Measurements from ENCODE around the gene ADAMTSL3.

Gene ADAMTSL3

DNA sequence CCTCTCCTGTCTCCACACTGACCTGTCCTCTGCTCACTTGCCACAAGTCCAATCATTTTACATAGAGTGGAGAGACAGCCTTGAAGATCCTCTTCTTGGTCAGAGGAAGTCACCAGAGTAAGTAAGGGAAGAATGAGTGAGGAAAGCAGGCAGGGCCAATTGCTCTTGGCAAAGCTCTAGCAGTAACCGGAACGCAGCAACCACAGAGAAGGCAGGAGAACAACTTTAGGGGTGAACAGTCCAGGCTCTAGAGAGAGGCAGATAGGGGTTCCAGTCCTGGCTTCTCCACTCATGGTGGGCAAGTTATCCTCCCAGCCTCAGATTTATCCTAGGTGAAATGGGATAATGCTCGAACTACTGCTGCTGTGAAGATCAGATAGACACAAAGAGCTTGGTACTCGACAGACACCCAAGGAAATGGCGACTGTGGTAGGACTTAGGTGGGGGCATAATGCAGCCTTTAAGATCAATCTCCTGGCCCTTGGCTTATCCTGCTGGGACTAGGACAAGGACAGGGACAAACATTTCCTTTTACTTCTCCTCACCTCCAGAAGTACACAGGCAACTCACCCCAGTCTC is 1.2 kb upstream of the ADAMTSL3 start:
- H3K9me2 ChIP-seq (replicated peaks; ENCODE audit: control insufficient read depth, low read length), result no peaks in the 10 kb centered on the region
- H4K20me1 ChIP-seq (ENCODE audit: control insufficient read depth, insufficient read depth, low read depth, low read length), result no peaks in the 10 kb centered on the region
- no peaks in the 10 kb centered on the region for H3K9me3 ChIP-seq (ENCODE audit: control insufficient read depth, insufficient read depth, low read length)
- no peak overlapping the region for H3K4me2 ChIP-seq (ENCODE audit: low read length)
- H3K4me3 ChIP-seq (ENCODE audit: low read length), result no peak overlapping the region
- no peaks in the 10 kb centered on the region for H3K36me3 ChIP-seq (ENCODE audit: control insufficient read depth, low read length)
- H3K27me3 ChIP-seq (ENCODE audit: control insufficient read depth, low read length), result no peaks in the 10 kb centered on the region
- H3K79me2 ChIP-seq (ENCODE audit: control insufficient read depth, low read length), result no peaks in the 10 kb centered on the region
- no peaks in the 10 kb centered on the region for H3K4me1 ChIP-seq (ENCODE audit: control insufficient read depth, low read length)
- H3K27ac ChIP-seq (ENCODE audit: low read depth, low read length), result no peak overlapping the region
- H3F3A ChIP-seq (ENCODE audit: control insufficient read depth, insufficient read depth), result no peaks in the 10 kb centered on the region
- no peak for TF ChIP-seq EZH2phosphoT487 (IDR thresholded peaks at IDR 0.05; ENCODE audit: borderline replicate concordance, low read length)
- TF ChIP-seq, protein P1, sequence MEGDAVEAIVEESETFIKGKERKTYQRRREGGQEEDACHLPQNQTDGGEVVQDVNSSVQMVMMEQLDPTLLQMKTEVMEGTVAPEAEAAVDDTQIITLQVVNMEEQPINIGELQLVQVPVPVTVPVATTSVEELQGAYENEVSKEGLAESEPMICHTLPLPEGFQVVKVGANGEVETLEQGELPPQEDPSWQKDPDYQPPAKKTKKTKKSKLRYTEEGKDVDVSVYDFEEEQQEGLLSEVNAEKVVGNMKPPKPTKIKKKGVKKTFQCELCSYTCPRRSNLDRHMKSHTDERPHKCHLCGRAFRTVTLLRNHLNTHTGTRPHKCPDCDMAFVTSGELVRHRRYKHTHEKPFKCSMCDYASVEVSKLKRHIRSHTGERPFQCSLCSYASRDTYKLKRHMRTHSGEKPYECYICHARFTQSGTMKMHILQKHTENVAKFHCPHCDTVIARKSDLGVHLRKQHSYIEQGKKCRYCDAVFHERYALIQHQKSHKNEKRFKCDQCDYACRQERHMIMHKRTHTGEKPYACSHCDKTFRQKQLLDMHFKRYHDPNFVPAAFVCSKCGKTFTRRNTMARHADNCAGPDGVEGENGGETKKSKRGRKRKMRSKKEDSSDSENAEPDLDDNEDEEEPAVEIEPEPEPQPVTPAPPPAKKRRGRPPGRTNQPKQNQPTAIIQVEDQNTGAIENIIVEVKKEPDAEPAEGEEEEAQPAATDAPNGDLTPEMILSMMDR (IDR thresholded peaks at IDR 0.05; ENCODE audit: low read depth, low read length, poor library complexity, severe bottlenecking), result no peak

DNA sequence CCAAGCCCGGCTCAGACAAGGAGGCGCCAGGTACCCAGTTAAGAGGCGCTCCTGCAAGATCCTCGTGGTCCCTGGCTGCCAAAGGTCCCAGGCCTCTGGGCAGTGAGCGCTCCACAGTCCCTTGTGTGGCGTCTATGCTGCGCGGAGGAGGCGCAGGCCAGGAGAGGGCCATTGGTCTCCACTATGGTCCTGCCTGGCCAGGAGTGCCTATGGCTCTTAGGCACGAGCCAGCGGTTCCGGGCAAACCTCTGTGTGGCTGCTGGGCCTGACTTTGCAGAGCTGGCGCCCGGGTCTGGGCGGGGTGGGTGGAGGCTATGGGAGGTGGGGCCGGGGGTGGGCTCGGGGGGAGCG is 660 bp upstream of the ADAMTSL3 start:
- no peak for TF ChIP-seq EZH2phosphoT487 (IDR thresholded peaks at IDR 0.05; ENCODE audit: borderline replicate concordance, low read length)
- TF ChIP-seq, protein P1 (IDR thresholded peaks at IDR 0.05; ENCODE audit: low read depth, low read length, poor library complexity, severe bottlenecking), result no peak
- no peaks in the 10 kb centered on the region for H3F3A ChIP-seq (ENCODE audit: control insufficient read depth, insufficient read depth)
- no peak overlapping the region for H3K4me3 ChIP-seq (ENCODE audit: low read length)
- H3K27me3 ChIP-seq (ENCODE audit: control insufficient read depth, low read length), result no peaks in the 10 kb centered on the region
- no peaks in the 10 kb centered on the region for H3K36me3 ChIP-seq (ENCODE audit: control insufficient read depth, low read length)
- no peaks in the 10 kb centered on the region for H3K9me2 ChIP-seq (replicated peaks; ENCODE audit: control insufficient read depth, low read length)
- no peaks in the 10 kb centered on the region for H3K79me2 ChIP-seq (ENCODE audit: control insufficient read depth, low read length)
- H3K4me2 ChIP-seq (ENCODE audit: low read length), result no peak overlapping the region
- no peaks in the 10 kb centered on the region for H3K9me3 ChIP-seq (ENCODE audit: control insufficient read depth, insufficient read depth, low read length)
- no peaks in the 10 kb centered on the region for H4K20me1 ChIP-seq (ENCODE audit: control insufficient read depth, insufficient read depth, low read depth, low read length)
- H3K27ac ChIP-seq (ENCODE audit: low read depth, low read length), result no peak overlapping the region
- H3K4me1 ChIP-seq (ENCODE audit: control insufficient read depth, low read length), result no peaks in the 10 kb centered on the region

DNA sequence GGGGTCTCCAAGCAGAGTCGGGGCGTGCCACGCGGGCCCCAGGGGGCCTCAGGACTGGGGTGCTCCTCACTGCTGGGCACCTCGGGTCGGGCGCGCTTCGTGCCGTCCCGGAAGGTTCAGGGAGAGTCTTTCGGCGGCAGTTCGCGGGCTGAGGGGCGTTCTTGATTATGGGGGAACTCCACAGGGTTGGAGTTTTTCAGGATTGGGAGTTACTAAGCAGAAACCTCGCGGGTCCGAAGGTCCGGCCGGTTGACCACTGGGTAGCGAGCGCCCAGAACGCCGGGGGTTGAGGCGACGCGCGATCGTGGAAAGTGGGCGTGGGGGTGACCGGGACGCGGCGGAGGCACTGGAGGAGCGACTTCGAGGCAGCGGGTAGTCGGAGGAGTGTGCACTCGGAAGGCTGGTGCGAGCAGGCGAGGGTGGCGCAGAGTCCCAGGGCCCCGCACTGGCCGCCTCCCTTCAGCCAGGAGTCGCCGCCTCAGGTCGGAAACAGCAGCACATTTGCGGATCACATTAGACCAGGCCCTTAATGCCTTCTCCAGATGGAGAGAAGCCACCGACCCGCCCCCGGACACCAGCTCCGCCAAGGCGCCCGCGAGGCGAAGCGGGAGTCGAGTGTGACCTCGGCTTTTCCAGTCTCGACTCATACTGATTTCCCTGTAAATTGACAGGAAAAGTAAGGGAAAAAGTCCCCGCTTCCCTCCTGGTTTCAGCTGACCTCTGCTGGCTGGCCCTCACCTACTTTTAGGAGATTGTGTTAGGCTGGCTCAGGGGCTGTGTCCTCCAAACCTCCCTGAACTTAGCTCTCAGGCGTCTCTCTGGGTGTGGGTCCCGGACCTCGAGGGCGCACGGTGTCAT is 685 bp downstream of the ADAMTSL3 start:
- H3K4me2 ChIP-seq (ENCODE audit: low read length), result no peak overlapping the region
- no peaks in the 10 kb centered on the region for H3K9me3 ChIP-seq (ENCODE audit: control insufficient read depth, insufficient read depth, low read length)
- H4K20me1 ChIP-seq (ENCODE audit: control insufficient read depth, insufficient read depth, low read depth, low read length), result no peaks in the 10 kb centered on the region
- no peaks in the 10 kb centered on the region for H3K36me3 ChIP-seq (ENCODE audit: control insufficient read depth, low read length)
- no peaks in the 10 kb centered on the region for H3K4me1 ChIP-seq (ENCODE audit: control insufficient read depth, low read length)
- no peaks in the 10 kb centered on the region for H3K79me2 ChIP-seq (ENCODE audit: control insufficient read depth, low read length)
- H3K27ac ChIP-seq (ENCODE audit: low read depth, low read length), result no peak overlapping the region
- TF ChIP-seq, protein P1 (IDR thresholded peaks at IDR 0.05; ENCODE audit: low read depth, low read length, poor library complexity, severe bottlenecking), result no peak
- no peak for TF ChIP-seq EZH2phosphoT487 (IDR thresholded peaks at IDR 0.05; ENCODE audit: borderline replicate concordance, low read length)
- no peaks in the 10 kb centered on the region for H3K9me2 ChIP-seq (replicated peaks; ENCODE audit: control insufficient read depth, low read length)
- H3F3A ChIP-seq (ENCODE audit: control insufficient read depth, insufficient read depth), result no peaks in the 10 kb centered on the region
- H3K27me3 ChIP-seq (ENCODE audit: control insufficient read depth, low read length), result no peaks in the 10 kb centered on the region
- H3K4me3 ChIP-seq (ENCODE audit: low read length), result no peak overlapping the region
